GM21390 (cell line): ENCODE results near the gene LHFPL4.

ENCODE experiments used
- ATAC-seq: cut with Tn5 transposase; IDR thresholded peaks from one replicate; pipeline ENCODE4 v1.9.1; 2021; ENCODE audit not compliant: unreplicated experiment

Gene LHFPL4

GRCh38 chr3:9476935-9477334 is 76.7 kb downstream of the LHFPL4 start:
- ATAC-seq, result no peak

GRCh38 chr3:9474482-9474881 is 79.1 kb downstream of the LHFPL4 start:
- ATAC-seq, result no peak

DNA sequence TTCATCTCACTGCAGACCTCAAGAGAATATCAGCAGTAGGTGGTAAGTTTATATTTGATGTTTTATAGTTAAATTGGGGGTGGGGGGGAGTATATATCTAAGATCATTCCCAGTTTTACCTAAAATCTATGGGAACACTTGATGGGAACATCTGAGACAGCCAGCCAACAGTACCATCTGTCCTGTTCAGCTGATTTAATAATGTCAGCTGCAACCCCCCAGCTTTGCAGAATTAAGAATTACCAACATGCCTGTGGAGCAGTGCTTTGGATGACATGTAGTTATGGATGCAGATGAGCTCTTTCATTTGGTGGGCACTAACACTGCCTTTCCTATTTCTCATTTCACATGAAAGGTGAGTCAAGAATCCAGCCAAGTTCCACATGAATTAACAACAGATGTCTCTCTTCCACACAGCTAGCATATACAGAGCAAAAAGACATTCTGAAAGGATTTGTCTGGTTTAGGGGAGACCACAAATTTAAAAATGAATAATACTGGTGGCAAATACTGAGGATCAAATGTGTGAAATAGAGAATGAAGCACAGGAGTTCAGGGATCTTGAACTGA is 80.0 kb downstream of the LHFPL4 start:
- ATAC-seq, result no peak

DNA sequence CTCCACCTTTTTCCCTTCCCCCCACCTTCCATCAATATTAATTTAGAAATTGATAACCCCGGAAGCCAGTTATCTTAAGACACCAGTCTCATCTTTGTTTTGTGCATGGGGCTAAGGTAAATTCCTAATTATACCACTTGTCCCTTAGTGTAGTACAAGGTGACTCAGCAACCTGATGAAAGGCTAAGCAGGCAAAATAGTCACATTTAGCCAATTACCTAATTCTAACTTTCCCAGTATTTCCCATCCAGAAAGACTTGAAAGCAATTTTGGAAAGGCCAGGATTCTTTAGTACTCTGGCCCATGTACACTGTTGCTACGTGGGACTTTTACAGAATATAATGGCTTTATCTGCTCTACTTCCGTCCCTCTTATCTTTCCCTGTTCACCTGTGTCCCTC is 83.6 kb downstream of the LHFPL4 start:
- ATAC-seq, result no peak

- no peak for ATAC-seq
Observed at GRCh38 chr3:9468460-9468859, 85.2 kb downstream of the LHFPL4 start.

- no peak for ATAC-seq
Observed at GRCh38 chr3:9467451-9467850, 86.2 kb downstream of the LHFPL4 start.

DNA sequence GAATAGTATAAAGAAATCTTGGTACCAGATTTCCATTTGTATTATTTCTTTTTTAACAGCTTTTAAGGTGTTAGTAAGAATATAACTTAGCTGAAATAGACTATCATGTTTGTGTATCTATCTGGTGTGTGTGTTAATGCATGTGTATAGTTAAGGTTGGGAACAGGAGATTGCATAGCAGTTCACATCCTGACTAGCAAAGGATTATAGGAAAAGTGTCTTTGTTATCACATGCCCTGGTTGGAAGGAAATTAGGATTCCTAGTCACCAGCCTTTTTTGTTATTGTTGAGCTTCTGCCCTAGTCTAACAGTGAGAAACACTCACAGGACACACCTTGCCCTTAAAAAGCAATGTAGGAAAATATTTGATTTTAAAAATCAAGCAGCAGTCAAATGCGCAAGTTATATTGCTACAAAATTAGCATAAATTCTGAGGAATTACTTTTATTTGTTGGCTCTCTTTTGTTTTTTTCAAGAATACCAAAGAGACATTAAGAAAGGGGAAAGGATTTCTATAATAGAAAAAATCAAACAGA is 98.0 kb downstream of the LHFPL4 start:
- ATAC-seq, result no peak

GRCh38 chr3:9452417-9452816 is 101.2 kb downstream of the LHFPL4 start:
- ATAC-seq, result no peak

GRCh38 chr3:9450991-9451390 is 102.6 kb downstream of the LHFPL4 start:
- no peak for ATAC-seq

DNA sequence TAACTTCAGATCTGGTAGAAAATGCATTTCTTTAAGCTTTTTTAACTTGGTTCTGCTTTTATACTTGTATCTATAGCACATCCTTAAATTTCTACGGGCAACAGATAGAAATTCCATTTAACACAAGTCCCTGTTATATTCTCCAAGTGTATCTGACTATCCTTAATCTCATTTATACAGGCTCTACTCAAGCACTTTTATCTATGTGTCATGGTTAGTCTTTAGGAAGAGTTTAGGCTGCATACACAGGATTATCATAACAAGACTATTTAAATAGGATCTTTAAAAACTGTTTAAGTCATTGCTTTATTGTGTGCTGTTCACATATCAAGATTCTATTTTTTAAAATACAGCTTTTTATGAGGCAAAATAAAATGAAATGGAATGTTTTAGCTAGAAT is 103.5 kb downstream of the LHFPL4 start:
- no peak for ATAC-seq

DNA sequence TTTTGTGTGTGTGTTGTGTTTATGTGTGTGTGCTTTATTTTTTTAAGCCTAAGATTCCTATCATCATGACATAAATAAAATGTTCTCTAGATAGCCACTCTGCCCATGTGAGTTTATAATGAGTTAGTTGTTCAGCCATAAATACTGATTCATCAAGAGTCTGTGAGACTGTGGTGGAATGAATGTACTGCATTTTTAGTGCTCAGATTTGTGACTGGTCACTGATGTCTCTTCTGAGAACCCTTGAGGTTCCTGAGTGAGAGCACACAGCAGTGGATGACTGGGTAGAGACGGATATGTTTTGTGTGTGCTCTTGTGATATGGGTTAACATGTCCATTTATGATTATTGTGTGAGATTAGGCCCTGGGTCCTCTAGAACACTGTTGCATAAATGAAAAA is 105.0 kb downstream of the LHFPL4 start:
- ATAC-seq, result no peak
